PFSK-1 (cell line): Measurements from ENCODE around the gene PRAMEF7.
"Not testable (repeated sequence)": the region's sequence is repeated elsewhere in the genome, so short reads cannot be mapped to it uniquely, and the experiment has no call there.

Experiments
- FOXP2 ChIP-seq: optimal IDR thresholded peaks from 2 replicates; pipeline ENCODE3; 2011; ENCODE audit warnings: borderline replicate concordance, control low read depth, inconsistent platforms; ENCODE audit not compliant: insufficient read depth; ENCODE audit errors: extremely low read length, extremely low read depth
- POLR2AphosphoS5 ChIP-seq: IDR thresholded peaks from 2 replicates; pipeline ENCODE4 v1.6.1; 2012; ENCODE audit warnings: low read depth, mild to moderate bottlenecking, control low read depth, low read length, moderate library complexity
- SIN3A ChIP-seq: IDR thresholded peaks from 2 replicates; pipeline ENCODE4 v1.6.1; 2012; ENCODE audit warnings: mild to moderate bottlenecking, low read length, moderate library complexity, borderline replicate concordance; ENCODE audit not compliant: insufficient read depth
- TAF1 ChIP-seq: IDR thresholded peaks from 2 replicates; pipeline ENCODE4 v1.6.1; 2012; ENCODE audit warnings: low read length, control low read depth, borderline replicate concordance; ENCODE audit not compliant: insufficient read depth
- TF ChIP-seq, protein P1 (sequence below), 2 experiments: IDR thresholded peaks; 2 replicates each; pipeline versions ENCODE4 v1.6.1 to v1.8.0; 2011 to 2012; ENCODE audit warnings: low read depth in 2 of 2, low read length in 2 of 2, control low read depth in 1 of 2, inconsistent platforms in 1 of 2, mild to moderate bottlenecking in 1 of 2, moderate library complexity in 1 of 2; ENCODE audit not compliant: insufficient read depth in 1 of 2

DNA sequence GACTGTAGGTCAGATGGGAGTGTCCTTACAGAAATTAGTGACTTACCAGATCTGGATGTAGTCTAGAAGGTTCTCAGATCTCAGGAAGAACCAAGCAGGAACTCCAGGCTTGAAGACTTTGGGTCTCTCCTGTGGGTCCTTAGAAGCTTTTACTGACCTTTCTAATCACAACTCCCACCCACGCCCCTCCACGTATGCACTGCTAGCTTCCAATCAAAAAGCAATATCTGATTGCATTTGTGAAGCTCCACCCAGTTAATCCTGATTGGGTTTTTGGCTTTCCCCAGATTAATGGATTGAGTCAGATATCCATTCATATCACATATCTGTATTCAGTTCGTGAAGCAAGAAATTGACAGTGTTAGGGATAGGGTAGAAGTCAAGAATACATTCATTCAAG, 30.3 kb upstream of the PRAMEF7 start, which contains the start of gene PRAMEF4:
- TF ChIP-seq POLR2AphosphoS5, TAF1, FOXP2, SIN3A: not testable (repeated sequence)
- TF ChIP-seq, protein P1, sequence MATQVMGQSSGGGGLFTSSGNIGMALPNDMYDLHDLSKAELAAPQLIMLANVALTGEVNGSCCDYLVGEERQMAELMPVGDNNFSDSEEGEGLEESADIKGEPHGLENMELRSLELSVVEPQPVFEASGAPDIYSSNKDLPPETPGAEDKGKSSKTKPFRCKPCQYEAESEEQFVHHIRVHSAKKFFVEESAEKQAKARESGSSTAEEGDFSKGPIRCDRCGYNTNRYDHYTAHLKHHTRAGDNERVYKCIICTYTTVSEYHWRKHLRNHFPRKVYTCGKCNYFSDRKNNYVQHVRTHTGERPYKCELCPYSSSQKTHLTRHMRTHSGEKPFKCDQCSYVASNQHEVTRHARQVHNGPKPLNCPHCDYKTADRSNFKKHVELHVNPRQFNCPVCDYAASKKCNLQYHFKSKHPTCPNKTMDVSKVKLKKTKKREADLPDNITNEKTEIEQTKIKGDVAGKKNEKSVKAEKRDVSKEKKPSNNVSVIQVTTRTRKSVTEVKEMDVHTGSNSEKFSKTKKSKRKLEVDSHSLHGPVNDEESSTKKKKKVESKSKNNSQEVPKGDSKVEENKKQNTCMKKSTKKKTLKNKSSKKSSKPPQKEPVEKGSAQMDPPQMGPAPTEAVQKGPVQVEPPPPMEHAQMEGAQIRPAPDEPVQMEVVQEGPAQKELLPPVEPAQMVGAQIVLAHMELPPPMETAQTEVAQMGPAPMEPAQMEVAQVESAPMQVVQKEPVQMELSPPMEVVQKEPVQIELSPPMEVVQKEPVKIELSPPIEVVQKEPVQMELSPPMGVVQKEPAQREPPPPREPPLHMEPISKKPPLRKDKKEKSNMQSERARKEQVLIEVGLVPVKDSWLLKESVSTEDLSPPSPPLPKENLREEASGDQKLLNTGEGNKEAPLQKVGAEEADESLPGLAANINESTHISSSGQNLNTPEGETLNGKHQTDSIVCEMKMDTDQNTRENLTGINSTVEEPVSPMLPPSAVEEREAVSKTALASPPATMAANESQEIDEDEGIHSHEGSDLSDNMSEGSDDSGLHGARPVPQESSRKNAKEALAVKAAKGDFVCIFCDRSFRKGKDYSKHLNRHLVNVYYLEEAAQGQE (IDR thresholded peaks at IDR 0.05; ENCODE audit: insufficient read depth in 1 of 2, low read depth in 2 of 2, low read length in 2 of 2) = not testable (repeated sequence)
